ENCODE results near the gene AFF3.

GRCh38 chr2:99674090-99674489 is 468.3 kb downstream of the AFF3 start:
- no peak for TF ChIP-seq FOXM1 (IDR thresholded peaks at IDR 0.05; ENCODE audit: borderline replicate concordance, low read depth)
- TF ChIP-seq RAD21 (IDR thresholded peaks at IDR 0.05; ENCODE audit: low read depth): no peak
- TF ChIP-seq EP300 (IDR thresholded peaks at IDR 0.05; ENCODE audit: borderline replicate concordance): no peak
- no peak for TF ChIP-seq YY1 (IDR thresholded peaks at IDR 0.05; ENCODE audit: low read depth)
- TF ChIP-seq, protein P1, sequence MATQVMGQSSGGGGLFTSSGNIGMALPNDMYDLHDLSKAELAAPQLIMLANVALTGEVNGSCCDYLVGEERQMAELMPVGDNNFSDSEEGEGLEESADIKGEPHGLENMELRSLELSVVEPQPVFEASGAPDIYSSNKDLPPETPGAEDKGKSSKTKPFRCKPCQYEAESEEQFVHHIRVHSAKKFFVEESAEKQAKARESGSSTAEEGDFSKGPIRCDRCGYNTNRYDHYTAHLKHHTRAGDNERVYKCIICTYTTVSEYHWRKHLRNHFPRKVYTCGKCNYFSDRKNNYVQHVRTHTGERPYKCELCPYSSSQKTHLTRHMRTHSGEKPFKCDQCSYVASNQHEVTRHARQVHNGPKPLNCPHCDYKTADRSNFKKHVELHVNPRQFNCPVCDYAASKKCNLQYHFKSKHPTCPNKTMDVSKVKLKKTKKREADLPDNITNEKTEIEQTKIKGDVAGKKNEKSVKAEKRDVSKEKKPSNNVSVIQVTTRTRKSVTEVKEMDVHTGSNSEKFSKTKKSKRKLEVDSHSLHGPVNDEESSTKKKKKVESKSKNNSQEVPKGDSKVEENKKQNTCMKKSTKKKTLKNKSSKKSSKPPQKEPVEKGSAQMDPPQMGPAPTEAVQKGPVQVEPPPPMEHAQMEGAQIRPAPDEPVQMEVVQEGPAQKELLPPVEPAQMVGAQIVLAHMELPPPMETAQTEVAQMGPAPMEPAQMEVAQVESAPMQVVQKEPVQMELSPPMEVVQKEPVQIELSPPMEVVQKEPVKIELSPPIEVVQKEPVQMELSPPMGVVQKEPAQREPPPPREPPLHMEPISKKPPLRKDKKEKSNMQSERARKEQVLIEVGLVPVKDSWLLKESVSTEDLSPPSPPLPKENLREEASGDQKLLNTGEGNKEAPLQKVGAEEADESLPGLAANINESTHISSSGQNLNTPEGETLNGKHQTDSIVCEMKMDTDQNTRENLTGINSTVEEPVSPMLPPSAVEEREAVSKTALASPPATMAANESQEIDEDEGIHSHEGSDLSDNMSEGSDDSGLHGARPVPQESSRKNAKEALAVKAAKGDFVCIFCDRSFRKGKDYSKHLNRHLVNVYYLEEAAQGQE (IDR thresholded peaks at IDR 0.05; ENCODE audit: low read depth): no peak
- no peak for TF ChIP-seq USF1 (IDR thresholded peaks at IDR 0.05)
- TF ChIP-seq, protein P2, sequence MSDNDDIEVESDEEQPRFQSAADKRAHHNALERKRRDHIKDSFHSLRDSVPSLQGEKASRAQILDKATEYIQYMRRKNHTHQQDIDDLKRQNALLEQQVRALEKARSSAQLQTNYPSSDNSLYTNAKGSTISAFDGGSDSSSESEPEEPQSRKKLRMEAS (IDR thresholded peaks at IDR 0.05): no peak
- TF ChIP-seq NFIC (IDR thresholded peaks at IDR 0.05): no peak
- no peak for TF ChIP-seq CEBPB (IDR thresholded peaks at IDR 0.05)
- TF ChIP-seq TAF1 (IDR thresholded peaks at IDR 0.05; ENCODE audit: low read depth): no peak
- TF ChIP-seq TCF12 (IDR thresholded peaks at IDR 0.05; ENCODE audit: low read depth): no peak

Measured in Ishikawa (cell line).